Caco-2 (cell line): ENCODE measurements around the gene C2orf72. TPM values are rescaled to one million over a fixed set of nuclear protein-coding genes. Genes with fewer than 3 reads are reported as not detected.

Experiments used
- BruUV-seq: library from RNA; stranded (reverse); fragments of 400-500 nt; replicated peaks from 2 replicates; lab custom pipeline; 2021; lab: Mats Ljungman, UMichigan
- CTCF ChIA-PET: fragments of 300-600 bp; sonication (Branson Sonifier 250); formaldehyde crosslinking; loops from one replicate; lab custom pipeline; 2022; ENCODE audit warnings: antibody characterized with exemption; lab: Charles Lee
- POLR2A ChIA-PET: fragments of 300-600 bp; sonication (Branson Sonifier 250); formaldehyde crosslinking; loops from one replicate; lab custom pipeline; 2022; ENCODE audit warnings: antibody characterized with exemption; lab: Charles Lee
- DNase-seq, 2 experiments: peaks; one replicate each; pipeline versions ENCODE4 v3.0.0 to v3.0.0-alpha.2; 2020 to 2022
- H3K27me3 ChIP-seq: replicated peaks from 2 replicates; pipeline ENCODE4 v1.6.0; 2011; ENCODE audit warnings: low read length; ENCODE audit not compliant: control insufficient read depth, insufficient read depth
- H3K36me3 ChIP-seq: 2 replicates; pipeline ENCODE4 v1.5.1; 2011; ENCODE audit warnings: low read length; ENCODE audit not compliant: control insufficient read depth, insufficient read depth
- H3K4me1 ChIP-seq: fragments of 250-450 bp; sonication (Bioruptor Pico); 2 replicates; pipeline ENCODE4 v1.5.1; 2020; ENCODE audit warnings: mild to moderate bottlenecking
- H3K4me3 ChIP-seq: 2 replicates; pipeline ENCODE4 v1.5.1; 2011; ENCODE audit warnings: low read depth, mild to moderate bottlenecking, control low read depth, low read length
- H3K9me3 ChIP-seq: fragments of 250-450 bp; sonication (Bioruptor Pico); 2 replicates; pipeline ENCODE4 v1.5.1; 2020; ENCODE audit warnings: mild to moderate bottlenecking, moderate library complexity
- H3K27ac Mint-ChIP-seq: one replicate; pipeline ENCODE4 v1.8.0; 2022; ENCODE audit warnings: mixed read lengths; ENCODE audit not compliant: unreplicated experiment
- H3K27me3 Mint-ChIP-seq: one replicate; pipeline ENCODE4 v1.8.0; 2022; ENCODE audit warnings: mixed read lengths; ENCODE audit not compliant: insufficient read depth, unreplicated experiment
- H3K36me3 Mint-ChIP-seq: one replicate; pipeline ENCODE4 v1.8.0; 2022; ENCODE audit warnings: mild to moderate bottlenecking, mixed read lengths; ENCODE audit not compliant: insufficient read depth, unreplicated experiment
- H3K4me1 Mint-ChIP-seq: one replicate; pipeline ENCODE4 v1.8.0; 2022; ENCODE audit warnings: low read depth, mixed read lengths; ENCODE audit not compliant: unreplicated experiment
- H3K4me3 Mint-ChIP-seq: one replicate; pipeline ENCODE4 v1.8.0; 2022; ENCODE audit warnings: mild to moderate bottlenecking, moderate library complexity, mixed read lengths; ENCODE audit not compliant: unreplicated experiment
- H3K9me3 Mint-ChIP-seq: one replicate; pipeline ENCODE4 v1.8.0; 2022; ENCODE audit warnings: mixed read lengths; ENCODE audit not compliant: unreplicated experiment
- intact Hi-C: fragments of 100-400 bp; cut with micrococcal nuclease; formaldehyde crosslinking; loops from one replicate; pipeline ENCODE4 v1.10.0; 2022; ENCODE audit not compliant: unreplicated experiment
- total RNA-seq: library from RNA; stranded (reverse); gene quantifications from 2 replicates; pipeline ENCODE4 v1.2.3, GENCODE V29; 2022
- TF ChIP-seq, protein P1 (sequence below), 2 experiments: fragments of 200-600 bp in 1 of 2; IDR thresholded peaks; 1 replicate in 1 of 2; 2 replicates in 1 of 2; pipeline versions ENCODE4 v1.5.1 to v1.8.0; 2011 to 2022; ENCODE audit warnings: antibody characterized with exemption in 1 of 2, control low read depth in 1 of 2, inconsistent platforms in 1 of 2, low read depth in 1 of 2, low read length in 1 of 2, mild to moderate bottlenecking in 1 of 2, moderate library complexity in 1 of 2; ENCODE audit not compliant: insufficient read depth in 1 of 2, severe bottlenecking in 1 of 2, unreplicated experiment in 1 of 2

The C2orf72 gene
- total RNA-seq, 1 experiment from 2014 or later, result 105 TPM

DNA sequence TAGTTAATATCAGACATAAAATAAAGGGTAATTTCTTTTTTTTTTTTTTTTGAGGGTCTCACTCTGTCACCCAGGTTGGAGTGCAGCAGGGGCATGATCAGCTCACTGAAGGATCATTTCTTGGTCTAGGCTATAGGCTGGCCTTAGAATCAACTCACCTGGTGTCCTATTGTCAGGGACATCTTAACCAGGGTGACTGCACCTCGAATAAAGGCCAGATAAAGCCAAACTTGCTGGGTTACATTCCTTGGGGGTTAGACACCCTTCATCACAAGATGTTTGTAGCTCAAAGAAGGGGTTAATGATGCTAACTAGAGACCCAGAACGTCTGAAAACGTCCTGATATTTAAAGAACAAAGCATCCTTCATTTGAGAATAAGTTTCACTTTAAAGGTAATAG is 23.5 kb upstream of the C2orf72 start:
- intact Hi-C loops, result loop anchor here (1.0 kb wide), 1 partner anchor 20 kb away; no protein-coding TSS in a partner anchor
- Histone ChIP-seq H3K4me1 (peaks cover 70% of the 10 kb centered on the region), H3K9me3 (no peaks in the 10 kb centered on the region), H3K27me3 (no peaks in the 10 kb centered on the region), H3K4me3 (no peak overlapping the region), H3K36me3 (no peaks in the 10 kb centered on the region)
- ChIA-PET POLR2A (interaction anchor here (0.5 to 0.6 kb wide), 2 partner anchors 20 to 37 kb away, joined by 3 to 5 read pairs; no protein-coding TSS in a partner anchor), CTCF (no interaction called here)
- peaks cover 50% of the 10 kb centered on the region for H3K4me1 Mint-ChIP-seq
- no TSS peak for BruUV-seq
- H3K27ac Mint-ChIP-seq, result no peak overlapping the region
- peaks cover 8% of the 10 kb centered on the region for H3K36me3 Mint-ChIP-seq
- no peaks in the 10 kb centered on the region for H3K9me3 Mint-ChIP-seq
- peak; percentile 57 to 63 for DNase-seq
- H3K4me3 Mint-ChIP-seq, result no peak overlapping the region
- no peaks in the 10 kb centered on the region for H3K27me3 Mint-ChIP-seq
- TF ChIP-seq, protein P1, sequence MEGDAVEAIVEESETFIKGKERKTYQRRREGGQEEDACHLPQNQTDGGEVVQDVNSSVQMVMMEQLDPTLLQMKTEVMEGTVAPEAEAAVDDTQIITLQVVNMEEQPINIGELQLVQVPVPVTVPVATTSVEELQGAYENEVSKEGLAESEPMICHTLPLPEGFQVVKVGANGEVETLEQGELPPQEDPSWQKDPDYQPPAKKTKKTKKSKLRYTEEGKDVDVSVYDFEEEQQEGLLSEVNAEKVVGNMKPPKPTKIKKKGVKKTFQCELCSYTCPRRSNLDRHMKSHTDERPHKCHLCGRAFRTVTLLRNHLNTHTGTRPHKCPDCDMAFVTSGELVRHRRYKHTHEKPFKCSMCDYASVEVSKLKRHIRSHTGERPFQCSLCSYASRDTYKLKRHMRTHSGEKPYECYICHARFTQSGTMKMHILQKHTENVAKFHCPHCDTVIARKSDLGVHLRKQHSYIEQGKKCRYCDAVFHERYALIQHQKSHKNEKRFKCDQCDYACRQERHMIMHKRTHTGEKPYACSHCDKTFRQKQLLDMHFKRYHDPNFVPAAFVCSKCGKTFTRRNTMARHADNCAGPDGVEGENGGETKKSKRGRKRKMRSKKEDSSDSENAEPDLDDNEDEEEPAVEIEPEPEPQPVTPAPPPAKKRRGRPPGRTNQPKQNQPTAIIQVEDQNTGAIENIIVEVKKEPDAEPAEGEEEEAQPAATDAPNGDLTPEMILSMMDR (IDR thresholded peaks at IDR 0.05; ENCODE audit: insufficient read depth in 1 of 2, low read depth in 1 of 2, low read length in 1 of 2, severe bottlenecking in 1 of 2, unreplicated experiment in 1 of 2), result no peak

DNA sequence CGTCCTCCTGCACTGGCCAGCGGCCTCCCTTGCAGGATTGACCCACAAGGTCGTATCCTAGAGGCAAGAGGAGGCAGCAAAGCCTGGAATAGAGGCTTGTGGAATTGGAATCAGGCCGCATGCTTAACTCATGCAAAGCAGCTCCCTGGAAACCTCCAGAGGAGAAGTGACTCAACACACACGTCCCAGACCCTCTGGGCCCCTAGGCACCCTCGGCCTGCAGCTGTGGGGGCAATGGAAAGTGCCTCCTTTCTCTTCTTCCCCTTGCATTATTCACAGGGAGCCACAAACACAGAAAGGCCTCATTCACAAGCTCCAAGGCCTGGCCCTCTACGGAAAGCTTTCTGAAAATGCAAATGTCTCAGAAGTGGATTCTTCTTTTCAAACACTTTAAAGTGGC is 21.8 kb upstream of the C2orf72 start:
- no peak overlapping the region for H3K27ac Mint-ChIP-seq
- H3K9me3 ChIP-seq, result no peaks in the 10 kb centered on the region
- H3K27me3 ChIP-seq, result no peaks in the 10 kb centered on the region
- peaks cover 38% of the 10 kb centered on the region for H3K4me1 Mint-ChIP-seq
- no peak overlapping the region for H3K4me3 ChIP-seq
- no peaks in the 10 kb centered on the region for H3K9me3 Mint-ChIP-seq
- H3K4me1 ChIP-seq, result peaks cover 53% of the 10 kb centered on the region
- H3K36me3 ChIP-seq, result no peaks in the 10 kb centered on the region
- no TSS peak for BruUV-seq
- no peak overlapping the region for H3K4me3 Mint-ChIP-seq
- no peak for DNase-seq
- H3K27me3 Mint-ChIP-seq, result no peaks in the 10 kb centered on the region
- CTCF ChIA-PET, result no interaction called here
- peaks cover 8% of the 10 kb centered on the region for H3K36me3 Mint-ChIP-seq
- TF ChIP-seq, protein P1 (IDR thresholded peaks at IDR 0.05; ENCODE audit: insufficient read depth in 1 of 2, low read depth in 1 of 2, low read length in 1 of 2, severe bottlenecking in 1 of 2, unreplicated experiment in 1 of 2), result no peak
- intact Hi-C loops, result no loop called here
- POLR2A ChIA-PET, result no interaction called here

DNA sequence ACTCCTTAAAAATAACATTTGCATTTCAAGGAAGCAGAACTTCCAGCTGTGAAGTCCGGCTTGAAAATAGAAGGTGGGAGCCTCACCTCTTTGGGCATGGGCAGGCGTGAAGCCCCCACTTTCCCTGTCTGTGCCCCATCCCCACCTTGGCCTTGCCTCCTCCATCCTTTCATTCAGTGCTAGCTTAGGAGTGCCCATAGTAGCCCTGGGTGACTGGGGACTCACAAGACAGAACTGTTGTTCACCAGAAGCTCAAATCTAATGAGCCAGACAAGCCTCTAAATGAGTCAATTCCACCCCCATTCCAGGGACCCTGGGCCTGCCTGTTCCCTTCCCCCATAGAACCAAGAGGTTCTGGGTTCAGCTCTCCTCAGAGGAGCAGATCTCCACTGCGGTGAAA is 21.4 kb upstream of the C2orf72 start:
- Histone ChIP-seq H3K4me1 (peaks cover 51% of the 10 kb centered on the region), H3K27me3 (no peaks in the 10 kb centered on the region), H3K36me3 (no peaks in the 10 kb centered on the region), H3K4me3 (no peak overlapping the region), H3K9me3 (no peaks in the 10 kb centered on the region)
- H3K27ac Mint-ChIP-seq, result no peak overlapping the region
- H3K36me3 Mint-ChIP-seq, result peaks cover 8% of the 10 kb centered on the region
- H3K4me1 Mint-ChIP-seq, result peaks cover 36% of the 10 kb centered on the region
- H3K9me3 Mint-ChIP-seq, result no peaks in the 10 kb centered on the region
- intact Hi-C loops, result no loop called here
- TF ChIP-seq, protein P1 (IDR thresholded peaks at IDR 0.05; ENCODE audit: insufficient read depth in 1 of 2, low read depth in 1 of 2, low read length in 1 of 2, severe bottlenecking in 1 of 2, unreplicated experiment in 1 of 2), result no peak
- ChIA-PET POLR2A (no interaction called here), CTCF (no interaction called here)
- DNase-seq, result no peak
- no TSS peak for BruUV-seq
- H3K4me3 Mint-ChIP-seq, result no peak overlapping the region
- H3K27me3 Mint-ChIP-seq, result no peaks in the 10 kb centered on the region
